ENCODE measurements around the gene POLH.

- TF ChIP-seq POLR2A (IDR thresholded peaks at IDR 0.05): no peak
- peak; percentile 55 to 75 (median 64) for TF ChIP-seq CTCF (IDR thresholded peaks at IDR 0.05)
These were observed 32.4 kb downstream of the POLH start for GRCh38 chr6:43608310-43608763.
